SH-SY5Y (cell line): ENCODE results near the gene MARCHF10.

Experiments used
- GATA2 ChIP-seq: IDR thresholded peaks from 2 replicates; pipeline ENCODE4 v1.6.1; 2011; ENCODE audit warnings: mild to moderate bottlenecking, low read depth, low read length
- GATA3 ChIP-seq: IDR thresholded peaks from 2 replicates; pipeline ENCODE4 v1.6.1; 2011; ENCODE audit warnings: low read depth, mild to moderate bottlenecking, low read length, moderate library complexity

GRCh38 chr17:62690168-62690897 is 117.8 kb downstream of the MARCHF10 start:
- TF ChIP-seq GATA2 (no peak), GATA3 (no peak)
